ENCODE data around the gene CASP8AP2.
"Not testable (repeated sequence)": the region's sequence is repeated elsewhere in the genome, so short reads cannot be mapped to it uniquely, and the experiment has no call there.

The CASP8AP2 gene

GRCh38 chr6:89817481-89817880 lies 12.2 kb upstream of the CASP8AP2 start:
- in situ Hi-C loops (cut with MboI; ENCODE audit: low pct_unique_long_range_greater_than_20kb, low sequenced_read_pairs, unreplicated experiment), result no loop called here
- no peak for DNase-seq (ENCODE audit: low spot score)
- no peak for TF ChIP-seq CTCF (IDR thresholded peaks at IDR 0.05; ENCODE audit: extremely low read depth, insufficient read depth, missing control alignments)

GRCh38 chr6:89818977-89819335 lies 10.7 kb upstream of the CASP8AP2 start:
- in situ Hi-C loops (cut with MboI; ENCODE audit: low pct_unique_long_range_greater_than_20kb, low sequenced_read_pairs, unreplicated experiment), result no loop called here
- no peak for DNase-seq (ENCODE audit: low spot score)

GRCh38 chr6:89819336-89820130 lies 10.1 kb upstream of the CASP8AP2 start, which contains the start of gene MDN1:
TSS of gene MDN1 (minus strand) at chr6:89819794. CDS start at chr6:89819607, 187 bp downstream.
- in situ Hi-C loops (cut with MboI; ENCODE audit: low pct_unique_long_range_greater_than_20kb, low sequenced_read_pairs, unreplicated experiment), result no loop called here
- no peak for TF ChIP-seq CTCF (IDR thresholded peaks at IDR 0.05; ENCODE audit: extremely low read depth, insufficient read depth, missing control alignments)
- peak; percentile 89 for DNase-seq (ENCODE audit: low spot score)

More at GRCh38 chr6:89818977-89819335, 10.7 kb upstream of the CASP8AP2 start:
- no peak for TF ChIP-seq CTCF (IDR thresholded peaks at IDR 0.05; ENCODE audit: extremely low read depth, insufficient read depth, missing control alignments)

- TF ChIP-seq CTCF (IDR thresholded peaks at IDR 0.05; ENCODE audit: extremely low read depth, insufficient read depth, missing control alignments), result no peak
- DNase-seq (ENCODE audit: low spot score), result no peak
- in situ Hi-C loops (cut with MboI; ENCODE audit: low pct_unique_long_range_greater_than_20kb, low sequenced_read_pairs, unreplicated experiment), result no loop called here
Observed at GRCh38 chr6:89826029-89826528, 3.6 kb upstream of the CASP8AP2 start.

GRCh38 chr6:89828475-89828987 lies 1.1 kb upstream of the CASP8AP2 start:
- DNase-seq (ENCODE audit: low spot score); in situ Hi-C loops (cut with MboI; ENCODE audit: low pct_unique_long_range_greater_than_20kb, low sequenced_read_pairs, unreplicated experiment): not testable (repeated sequence)

- in situ Hi-C loops (cut with MboI; ENCODE audit: low pct_unique_long_range_greater_than_20kb, low sequenced_read_pairs, unreplicated experiment), result no loop called here
- peak; percentile 25 for DNase-seq (ENCODE audit: low spot score)
- TF ChIP-seq CTCF (IDR thresholded peaks at IDR 0.05; ENCODE audit: extremely low read depth, insufficient read depth, missing control alignments), result no peak
Observed at GRCh38 chr6:89828988-89829471, 650 bp upstream of the CASP8AP2 start.
